Kidney epithelial cell (primary cell): ENCODE measurements around the gene PLA2G4F. TPM values are rescaled to one million over a fixed set of nuclear protein-coding genes. Genes with fewer than 3 reads are reported as not detected.

Experiments
- DNase-seq: peaks from one replicate; pipeline ENCODE4 v3.0.0-alpha.2; 2010; ENCODE audit warnings: low read depth
- H3K27me3 ChIP-seq: 2 replicates; pipeline ENCODE4 v1.6.0; 2011; ENCODE audit warnings: low read length; ENCODE audit not compliant: control insufficient read depth, insufficient read depth
- H3K36me3 ChIP-seq: 2 replicates; pipeline ENCODE4 v1.5.1; 2011; ENCODE audit warnings: low read length; ENCODE audit not compliant: control insufficient read depth, insufficient read depth
- H3K4me3 ChIP-seq: 2 replicates; pipeline ENCODE4 v1.5.1; 2011; ENCODE audit warnings: low read depth, mild to moderate bottlenecking, control low read depth, low read length
- total RNA-seq: library from RNA; depleted of rRNA; stranded (reverse); fragments of >200 nt; gene quantifications from 2 replicates; pipeline ENCODE4 v1.2.3, GENCODE V29; 2015
- TF ChIP-seq, protein P1 (sequence below): IDR thresholded peaks from 2 replicates; pipeline ENCODE4 v1.5.1; 2011; ENCODE audit warnings: mild to moderate bottlenecking, moderate library complexity, low read length, control low read depth, inconsistent platforms; ENCODE audit not compliant: insufficient read depth, poor library complexity, severe bottlenecking

PLA2G4F gene
- total RNA-seq, 1 donor from 2014 or later = 0.84 TPM

DNA sequence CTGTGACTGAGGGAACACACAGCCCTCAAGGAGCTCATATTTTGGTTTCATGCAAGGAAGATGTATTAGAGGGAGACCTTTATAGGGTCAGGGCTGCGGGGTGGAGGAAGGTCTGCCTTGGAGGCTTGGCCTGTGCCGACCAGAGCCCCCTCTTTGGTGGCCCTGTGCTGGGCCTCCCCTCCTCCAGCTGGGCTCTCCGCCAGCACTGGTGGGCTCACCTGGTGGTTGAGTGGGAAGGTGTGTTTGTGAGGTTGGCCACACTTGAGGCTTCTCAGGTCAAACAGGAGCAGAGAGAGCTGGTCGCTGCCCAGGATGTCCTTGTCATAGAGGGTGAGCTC lies 2.6 kb downstream of the PLA2G4F start:
- Histone ChIP-seq H3K36me3 (no peaks in the 10 kb centered on the region), H3K27me3 (peaks cover 9% of the 10 kb centered on the region), H3K4me3 (no peak overlapping the region)
- TF ChIP-seq, protein P1, sequence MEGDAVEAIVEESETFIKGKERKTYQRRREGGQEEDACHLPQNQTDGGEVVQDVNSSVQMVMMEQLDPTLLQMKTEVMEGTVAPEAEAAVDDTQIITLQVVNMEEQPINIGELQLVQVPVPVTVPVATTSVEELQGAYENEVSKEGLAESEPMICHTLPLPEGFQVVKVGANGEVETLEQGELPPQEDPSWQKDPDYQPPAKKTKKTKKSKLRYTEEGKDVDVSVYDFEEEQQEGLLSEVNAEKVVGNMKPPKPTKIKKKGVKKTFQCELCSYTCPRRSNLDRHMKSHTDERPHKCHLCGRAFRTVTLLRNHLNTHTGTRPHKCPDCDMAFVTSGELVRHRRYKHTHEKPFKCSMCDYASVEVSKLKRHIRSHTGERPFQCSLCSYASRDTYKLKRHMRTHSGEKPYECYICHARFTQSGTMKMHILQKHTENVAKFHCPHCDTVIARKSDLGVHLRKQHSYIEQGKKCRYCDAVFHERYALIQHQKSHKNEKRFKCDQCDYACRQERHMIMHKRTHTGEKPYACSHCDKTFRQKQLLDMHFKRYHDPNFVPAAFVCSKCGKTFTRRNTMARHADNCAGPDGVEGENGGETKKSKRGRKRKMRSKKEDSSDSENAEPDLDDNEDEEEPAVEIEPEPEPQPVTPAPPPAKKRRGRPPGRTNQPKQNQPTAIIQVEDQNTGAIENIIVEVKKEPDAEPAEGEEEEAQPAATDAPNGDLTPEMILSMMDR = no peak
- no peak for DNase-seq

DNA sequence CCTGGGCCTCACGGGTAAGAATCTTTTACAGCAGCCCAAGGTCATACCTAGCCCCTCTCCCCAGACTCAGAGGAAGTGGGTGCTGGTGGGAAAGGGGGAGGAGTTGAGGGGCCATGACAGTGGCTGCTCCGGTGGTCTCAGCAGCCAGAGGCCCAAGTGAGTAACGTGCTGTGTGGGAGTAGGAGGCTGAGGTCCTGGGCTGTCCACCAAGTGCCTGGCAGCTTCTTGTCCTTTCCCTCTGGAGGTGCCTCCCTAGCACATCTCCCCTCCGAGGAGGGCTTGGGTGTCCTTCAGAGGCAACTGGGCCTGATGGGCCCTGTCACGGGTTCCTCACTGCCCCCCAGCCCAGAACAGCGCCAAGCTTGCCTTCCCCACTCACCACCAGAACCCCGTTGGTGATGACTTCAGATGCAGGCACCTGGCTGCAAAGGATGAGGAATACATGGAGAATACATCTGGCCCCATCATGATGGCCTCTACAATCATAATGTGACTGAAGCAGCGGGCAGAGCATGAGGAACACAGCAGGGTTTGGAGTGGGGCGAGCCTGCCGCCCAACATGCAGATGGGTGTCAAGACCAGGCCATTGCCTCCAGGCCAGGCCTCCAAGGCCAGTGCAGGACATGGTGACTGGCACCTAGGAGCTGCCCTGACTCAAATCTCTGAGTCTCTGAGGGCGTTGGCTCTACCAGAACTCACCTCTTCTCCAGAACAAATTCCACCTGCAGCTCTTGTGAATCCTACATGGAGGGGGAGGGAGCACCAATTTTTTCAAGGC lies 3.3 kb downstream of the PLA2G4F start:
- DNase-seq = no peak
- H3K4me3 ChIP-seq = no peak overlapping the region
- peaks cover 9% of the 10 kb centered on the region for H3K27me3 ChIP-seq
- H3K36me3 ChIP-seq = no peaks in the 10 kb centered on the region
- TF ChIP-seq, protein P1 = no peak

DNA sequence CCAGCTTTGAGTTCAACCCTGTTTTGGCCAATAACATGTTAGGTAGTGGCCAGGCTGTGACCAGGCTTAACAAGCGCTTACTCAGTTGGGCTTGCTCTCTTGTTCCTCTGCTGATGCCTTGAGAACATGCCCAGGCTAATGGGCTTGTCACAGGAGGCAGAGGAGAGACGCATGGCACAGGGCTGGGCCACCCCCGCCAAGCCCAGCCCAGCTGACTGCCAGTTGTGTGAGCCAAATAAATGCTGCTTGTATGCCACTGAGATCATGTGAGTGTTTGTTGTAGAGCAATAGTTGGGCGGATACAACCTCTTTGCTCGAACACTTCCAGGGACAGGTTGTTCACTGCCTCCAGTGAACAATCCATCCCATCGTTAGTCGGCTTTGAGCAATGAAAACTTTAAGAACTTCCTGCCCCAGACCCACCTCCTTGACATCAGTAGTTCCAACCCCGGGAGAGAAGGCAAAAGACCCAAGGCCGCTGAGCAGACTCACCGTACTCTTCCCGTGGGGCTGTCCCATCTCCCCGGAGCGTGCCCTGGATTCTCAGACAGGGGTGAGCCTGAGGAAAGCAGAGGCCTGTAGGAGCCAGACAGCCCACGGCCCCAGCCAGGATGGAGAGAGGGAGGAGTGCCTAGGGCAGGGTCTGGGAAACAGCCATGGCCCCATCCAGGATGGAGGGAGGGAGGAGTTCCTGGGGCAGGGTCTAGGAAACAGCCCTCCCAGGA lies 4.1 kb downstream of the PLA2G4F start:
- Histone ChIP-seq H3K4me3 (no peak overlapping the region), H3K27me3 (peaks cover 9% of the 10 kb centered on the region), H3K36me3 (no peaks in the 10 kb centered on the region)
- no peak for DNase-seq
- TF ChIP-seq, protein P1 = no peak

DNA sequence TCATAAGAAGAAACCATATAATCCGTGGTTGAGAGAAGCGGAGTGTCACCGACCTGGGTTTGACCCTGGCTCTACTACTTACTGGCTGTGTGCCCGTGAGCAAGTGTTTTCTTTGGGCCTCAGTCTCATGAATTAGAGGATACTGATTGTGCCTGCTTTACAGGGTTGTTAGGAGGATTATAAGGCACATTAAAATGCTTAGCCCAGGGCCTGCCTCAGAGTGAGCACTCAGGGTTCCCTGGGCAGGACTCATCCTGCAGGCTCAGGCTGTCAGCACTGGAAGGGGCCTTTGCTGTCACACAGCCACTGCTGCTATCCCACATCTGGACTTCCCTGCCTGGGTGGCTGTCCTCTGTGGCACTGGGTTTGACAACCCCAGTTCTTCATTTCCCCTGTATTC lies 4.7 kb downstream of the PLA2G4F start:
- Histone ChIP-seq H3K27me3 (peaks cover 9% of the 10 kb centered on the region), H3K4me3 (no peak overlapping the region), H3K36me3 (no peaks in the 10 kb centered on the region)
- DNase-seq = no peak
- TF ChIP-seq, protein P1 = no peak

GRCh38 chr15:42151141-42151561 lies 5.3 kb downstream of the PLA2G4F start:
- no peak for DNase-seq
- TF ChIP-seq, protein P1 = no peak
- Histone ChIP-seq H3K36me3 (no peaks in the 10 kb centered on the region), H3K27me3 (peaks cover 9% of the 10 kb centered on the region), H3K4me3 (no peak overlapping the region)
